WTC11 (cell line): ENCODE results near the gene SMCO2.

ENCODE experiments used
- CTCF ChIP-seq: fragments of 200-600 bp; IDR thresholded peaks from 2 replicates; pipeline ENCODE4 v1.8.0; 2022; ENCODE audit warnings: antibody characterized with exemption
- E2F1 ChIP-seq: sonication (generic); formaldehyde crosslinking; IDR thresholded peaks from 2 replicates; pipeline ENCODE4 v1.8.0; 2022; ENCODE audit warnings: mild to moderate bottlenecking, missing genetic modification reagents
- MAX ChIP-seq: sonication (generic); formaldehyde crosslinking; IDR thresholded peaks from 2 replicates; pipeline ENCODE4 v1.8.0; 2022; ENCODE audit warnings: mild to moderate bottlenecking, missing genetic modification reagents
- SMAD4 ChIP-seq: sonication (generic); formaldehyde crosslinking; IDR thresholded peaks from 2 replicates; pipeline ENCODE4 v1.8.0; 2022; ENCODE audit warnings: mild to moderate bottlenecking, missing genetic modification reagents

- TF ChIP-seq MAX (CRISPR knock-in tag) (no peak), SMAD4 (CRISPR knock-in tag) (no peak), CTCF (no peak), E2F1 (CRISPR knock-in tag) (no peak)
These were observed 58.0 kb downstream of the SMCO2 start for GRCh38 chr12:27504507-27504906.
